Immature natural killer cell (primary cell): ENCODE data around the gene ZNF445. TPM values are rescaled to one million over a fixed set of nuclear protein-coding genes. Genes with fewer than 3 reads are reported as not detected.
A peak's percentile ranks its signal among the peaks of the same experiment; 100 is the strongest.
"Not testable (repeated sequence)": the region's sequence is repeated elsewhere in the genome, so short reads cannot be mapped to it uniquely, and the experiment has no call there.

ENCODE experiments used
- DNase-seq, 3 donors: peaks; one replicate each; pipeline ENCODE4 v3.0.0; 2022; ENCODE audit warnings: mixed read lengths in 1 of 3
- H3K27ac Mint-ChIP-seq, 6 donors: one replicate each; pipeline ENCODE4 v1.8.0; 2020; ENCODE audit warnings: mixed read lengths in 6 of 6, mild to moderate bottlenecking in 5 of 6, inconsistent platforms in 4 of 6, moderate library complexity in 3 of 6
- H3K27me3 Mint-ChIP-seq, 3 donors: one replicate each; pipeline ENCODE4 v1.8.0; 2020 to 2021; ENCODE audit warnings: low read depth in 3 of 3, mild to moderate bottlenecking in 3 of 3, mixed read lengths in 3 of 3, moderate library complexity in 3 of 3, inconsistent platforms in 1 of 3
- H3K36me3 Mint-ChIP-seq, 3 donors: one replicate each; pipeline ENCODE4 v1.8.0; 2020; ENCODE audit warnings: mixed read lengths in 3 of 3, inconsistent platforms in 2 of 3, mild to moderate bottlenecking in 2 of 3
- H3K4me1 Mint-ChIP-seq, 2 donors: one replicate each; pipeline ENCODE4 v1.8.0; 2020; ENCODE audit warnings: inconsistent platforms in 2 of 2, mild to moderate bottlenecking in 2 of 2, mixed read lengths in 2 of 2, moderate library complexity in 1 of 2
- H3K4me3 Mint-ChIP-seq, 5 donors: one replicate each; pipeline ENCODE4 v1.8.0; 2020; ENCODE audit warnings: mild to moderate bottlenecking in 5 of 5, mixed read lengths in 5 of 5, inconsistent platforms in 3 of 5, moderate library complexity in 3 of 5
- H3K9me3 Mint-ChIP-seq, 6 donors: one replicate each; pipeline ENCODE4 v1.8.0; 2020; ENCODE audit warnings: mild to moderate bottlenecking in 6 of 6, mixed read lengths in 6 of 6, inconsistent platforms in 4 of 6, moderate library complexity in 3 of 6
- polyA plus RNA-seq, 3 donors: library from polyadenylated mRNA; unstranded; fragments of 300-500 nt; fragmentation: Illumina TruSeq; gene quantifications; one replicate each; pipeline ENCODE4 v1.2.3, GENCODE V29; 2021

ZNF445 gene
- polyA plus RNA-seq, 3 donors from 2014 or later = 0.11 to 4.0 (median 2.0) TPM

GRCh38 chr3:44419116-44419922 lies 58.2 kb downstream of the ZNF445 start:
- DNase-seq = no peak
- Mint-ChIP-seq H3K9me3 (no peaks in the 10 kb centered on the region), H3K27ac (peak overlapping the region in 1 of 6 donors; percentile 40), H3K4me1 (peaks cover 0 to under 1% of the 10 kb centered on the region in 2 donors), H3K4me3 (no peak overlapping the region), H3K27me3 (peaks cover 0 to 2% (median 0%) of the 10 kb centered on the region in 3 donors), H3K36me3 (no peaks in the 10 kb centered on the region)

GRCh38 chr3:44418549-44418948 lies 58.9 kb downstream of the ZNF445 start:
- Mint-ChIP-seq H3K36me3 (no peaks in the 10 kb centered on the region), H3K27me3 (peaks cover 0 to 1% (median 0%) of the 10 kb centered on the region in 3 donors), H3K27ac (peak overlapping the region in 1 of 6 donors; percentile 56), H3K4me3 (no peak overlapping the region), H3K4me1 (peaks cover 0 to 3% of the 10 kb centered on the region in 2 donors), H3K9me3 (no peaks in the 10 kb centered on the region)
- DNase-seq = no peak

- H3K9me3 Mint-ChIP-seq, H3K4me1 Mint-ChIP-seq, H3K4me3 Mint-ChIP-seq, DNase-seq, H3K27me3 Mint-ChIP-seq, H3K27ac Mint-ChIP-seq, H3K36me3 Mint-ChIP-seq: not testable (repeated sequence)
These were observed 59.4 kb downstream of the ZNF445 start for GRCh38 chr3:44418118-44418517.

- DNase-seq = no peak
- no peak overlapping the region for H3K27ac Mint-ChIP-seq
- peaks cover 0 to 2% (median 0%) of the 10 kb centered on the region in 3 donors for H3K27me3 Mint-ChIP-seq
- no peaks in the 10 kb centered on the region for H3K36me3 Mint-ChIP-seq
- no peaks in the 10 kb centered on the region for H3K9me3 Mint-ChIP-seq
- peaks cover 8 to 15% of the 10 kb centered on the region in 2 donors for H3K4me1 Mint-ChIP-seq
- no peak overlapping the region for H3K4me3 Mint-ChIP-seq
These were observed 61.1 kb downstream of the ZNF445 start for GRCh38 chr3:44416031-44417030.

- H3K36me3 Mint-ChIP-seq = no peaks in the 10 kb centered on the region
- H3K27ac Mint-ChIP-seq = no peak overlapping the region
- H3K27me3 Mint-ChIP-seq = peaks cover 0 to 2% (median 0%) of the 10 kb centered on the region in 3 donors
- no peaks in the 10 kb centered on the region for H3K9me3 Mint-ChIP-seq
- H3K4me3 Mint-ChIP-seq = no peak overlapping the region
- peaks cover 8 to 15% of the 10 kb centered on the region in 2 donors for H3K4me1 Mint-ChIP-seq
- no peak for DNase-seq
These were observed 62.0 kb downstream of the ZNF445 start for GRCh38 chr3:44415421-44415820.

GRCh38 chr3:44414517-44415090 lies 62.9 kb downstream of the ZNF445 start:
- Mint-ChIP-seq H3K36me3 (no peaks in the 10 kb centered on the region), H3K4me1 (peaks cover 8 to 15% of the 10 kb centered on the region in 2 donors), H3K27me3 (peaks cover 0 to 2% (median 0%) of the 10 kb centered on the region in 3 donors), H3K4me3 (no peak overlapping the region), H3K27ac (peak overlapping the region in 3 of 6 donors; percentile 22 to 38 (median 36)), H3K9me3 (no peaks in the 10 kb centered on the region)
- no peak for DNase-seq

- Mint-ChIP-seq H3K36me3 (peaks cover 0 to 3% (median 0%) of the 10 kb centered on the region in 3 donors), H3K27me3 (peaks cover 0 to 2% (median 0%) of the 10 kb centered on the region in 3 donors), H3K4me3 (peak overlapping the region in 3 of 5 donors; percentile 54 to 59 (median 58)), H3K9me3 (no peaks in the 10 kb centered on the region), H3K4me1 (peaks cover 8 to 15% of the 10 kb centered on the region in 2 donors), H3K27ac (peak overlapping the region in 5 of 6 donors; percentile 44 to 83 (median 73))
- DNase-seq = peak; percentile 34 to 41 (median 36)
These were observed 65.1 kb downstream of the ZNF445 start for GRCh38 chr3:44412365-44412764.

- no peaks in the 10 kb centered on the region for H3K9me3 Mint-ChIP-seq
- H3K27ac Mint-ChIP-seq = peak overlapping the region in 2 of 6 donors; percentile 55 to 69
- H3K36me3 Mint-ChIP-seq = peaks cover 0 to 3% (median 0%) of the 10 kb centered on the region in 3 donors
- no peak overlapping the region for H3K4me3 Mint-ChIP-seq
- peaks cover 0 to 2% (median 0%) of the 10 kb centered on the region in 3 donors for H3K27me3 Mint-ChIP-seq
- DNase-seq = no peak
- peaks cover 8 to 15% of the 10 kb centered on the region in 2 donors for H3K4me1 Mint-ChIP-seq
These were observed 66.3 kb downstream of the ZNF445 start for GRCh38 chr3:44411031-44411645.

GRCh38 chr3:44409640-44410410 lies 67.6 kb downstream of the ZNF445 start:
- peak overlapping the region in 1 of 6 donors; percentile 55 for H3K27ac Mint-ChIP-seq
- no peak overlapping the region for H3K4me3 Mint-ChIP-seq
- no peak for DNase-seq

GRCh38 chr3:44402548-44402947 lies 74.9 kb downstream of the ZNF445 start:
- Mint-ChIP-seq H3K4me3 (no peak overlapping the region), H3K9me3 (no peaks in the 10 kb centered on the region), H3K36me3 (peaks cover 16 to 29% (median 24%) of the 10 kb centered on the region in 3 donors), H3K27ac (peak overlapping the region in 2 of 6 donors; percentile 9 to 51), H3K27me3 (no peaks in the 10 kb centered on the region), H3K4me1 (no peaks in the 10 kb centered on the region)
- DNase-seq = no peak

More at GRCh38 chr3:44409640-44410410, 67.6 kb downstream of the ZNF445 start:
- Mint-ChIP-seq H3K27me3 (peaks cover 0 to 2% (median 0%) of the 10 kb centered on the region in 3 donors), H3K36me3 (peaks cover 0 to 3% (median 0%) of the 10 kb centered on the region in 3 donors), H3K4me1 (peaks cover 8 to 15% of the 10 kb centered on the region in 2 donors), H3K9me3 (no peaks in the 10 kb centered on the region)

GRCh38 chr3:44400771-44401170 lies 76.7 kb downstream of the ZNF445 start:
- Mint-ChIP-seq H3K36me3 (peaks cover 20 to 34% (median 31%) of the 10 kb centered on the region in 3 donors), H3K4me3 (no peak overlapping the region), H3K27ac (no peak overlapping the region), H3K9me3 (no peaks in the 10 kb centered on the region), H3K4me1 (no peaks in the 10 kb centered on the region), H3K27me3 (no peaks in the 10 kb centered on the region)
- DNase-seq = no peak

GRCh38 chr3:44398853-44399252 lies 78.6 kb downstream of the ZNF445 start:
- Mint-ChIP-seq H3K9me3 (no peaks in the 10 kb centered on the region), H3K36me3 (peaks cover 13 to 30% (median 28%) of the 10 kb centered on the region in 3 donors), H3K27ac (no peak overlapping the region), H3K4me3 (no peak overlapping the region), H3K27me3 (no peaks in the 10 kb centered on the region), H3K4me1 (no peaks in the 10 kb centered on the region)
- DNase-seq = no peak
